CD4-positive, alpha-beta T cell treated with Interferon alpha-2 for 1 hour (primary cell): ENCODE measurements around the gene VPS50.
"Not testable (repeated sequence)": the region's sequence is repeated elsewhere in the genome, so short reads cannot be mapped to it uniquely, and the experiment has no call there.

Experiments
- DNase-seq, 2 donors: peaks; one replicate each; pipeline ENCODE4 v3.0.0-alpha.2; 2020 to 2022

VPS50 gene

GRCh38 chr7:93238748-93239147 lies 6.6 kb downstream of the VPS50 start:
- DNase-seq = no peak

DNA sequence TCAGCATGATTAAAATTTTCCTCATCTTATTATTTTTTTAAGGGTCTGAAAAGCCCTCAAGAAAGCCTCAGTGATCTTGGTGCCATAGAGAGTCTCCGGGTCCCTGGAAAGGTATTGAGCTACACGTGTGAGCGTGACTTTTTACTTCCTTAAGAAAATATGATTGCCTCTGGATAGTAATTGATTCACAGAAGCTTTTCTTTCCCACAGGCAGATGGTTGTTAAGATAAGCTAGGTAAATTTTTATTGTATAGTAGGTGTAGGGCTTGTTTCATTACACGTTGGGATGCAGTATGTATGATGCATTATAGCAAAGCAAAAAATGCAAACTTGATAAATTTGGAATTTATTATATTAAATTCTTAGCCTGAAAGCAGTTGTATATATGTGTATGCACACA lies 7.7 kb downstream of the VPS50 start:
- no peak for DNase-seq

- no peak for DNase-seq
These were observed 9.9 kb downstream of the VPS50 start for GRCh38 chr7:93242106-93242505.

GRCh38 chr7:93245525-93246432 lies 13.6 kb downstream of the VPS50 start:
- peak in 1 of 2 donors; percentile 56 for DNase-seq

- no peak for DNase-seq
These were observed 17.5 kb downstream of the VPS50 start for GRCh38 chr7:93249491-93250148.

- DNase-seq = no peak
These were observed 26.5 kb downstream of the VPS50 start for GRCh38 chr7:93258661-93259060.

- DNase-seq = no peak
These were observed 30.4 kb downstream of the VPS50 start for GRCh38 chr7:93262535-93262934.

DNA sequence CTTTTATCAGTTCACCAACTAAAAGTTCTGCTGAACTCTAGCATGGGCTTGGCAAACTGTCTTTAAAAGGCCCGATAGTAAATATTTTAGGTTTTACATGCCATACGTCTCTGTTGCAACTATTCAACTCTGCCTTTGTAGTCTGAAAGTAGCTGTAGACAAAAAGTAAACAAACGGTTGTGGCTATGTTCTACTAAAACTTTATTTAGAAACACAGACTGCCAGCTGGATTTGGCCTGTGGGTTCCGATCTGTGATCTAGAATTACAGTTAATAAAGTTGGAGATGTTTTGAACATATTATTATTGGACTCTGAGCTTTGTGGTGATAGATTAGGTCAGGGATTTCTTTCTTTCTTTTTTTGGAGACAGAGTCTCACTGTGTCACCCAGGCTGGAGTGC lies 33.1 kb downstream of the VPS50 start:
- no peak for DNase-seq

- DNase-seq = no peak
These were observed 47.4 kb downstream of the VPS50 start for GRCh38 chr7:93279541-93279940.

GRCh38 chr7:93284908-93285307 lies 52.7 kb downstream of the VPS50 start:
- no peak for DNase-seq

GRCh38 chr7:93293229-93293628 lies 61.1 kb downstream of the VPS50 start:
- DNase-seq = no peak

DNA sequence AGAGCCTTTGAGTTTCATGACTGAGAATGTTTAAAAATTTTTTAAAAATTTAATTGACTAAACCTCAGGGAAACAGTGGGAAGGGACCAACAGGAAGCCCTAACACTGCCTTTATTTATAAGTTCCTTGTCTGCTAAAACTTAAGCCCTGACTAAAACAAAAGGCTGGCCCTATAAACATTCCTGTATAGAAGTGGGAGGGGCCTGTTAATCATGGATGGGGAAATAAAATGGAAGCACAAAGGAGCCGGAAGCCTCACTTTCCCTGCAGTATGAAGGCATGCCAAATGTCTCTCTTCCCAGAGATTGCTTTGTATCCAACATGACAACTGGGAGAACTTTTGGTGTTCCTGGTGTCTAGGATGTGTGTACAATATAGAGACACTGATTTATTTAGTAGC lies 66.0 kb downstream of the VPS50 start:
- no peak for DNase-seq

- no peak for DNase-seq
These were observed 66.5 kb downstream of the VPS50 start for GRCh38 chr7:93298671-93299070.

- DNase-seq = no peak
These were observed 69.6 kb downstream of the VPS50 start for GRCh38 chr7:93301736-93302135.

GRCh38 chr7:93307131-93307660 lies 75.0 kb downstream of the VPS50 start:
- no peak for DNase-seq

GRCh38 chr7:93307943-93308342 lies 75.8 kb downstream of the VPS50 start:
- no peak for DNase-seq

GRCh38 chr7:93310346-93310745 lies 78.2 kb downstream of the VPS50 start:
- DNase-seq = no peak

DNA sequence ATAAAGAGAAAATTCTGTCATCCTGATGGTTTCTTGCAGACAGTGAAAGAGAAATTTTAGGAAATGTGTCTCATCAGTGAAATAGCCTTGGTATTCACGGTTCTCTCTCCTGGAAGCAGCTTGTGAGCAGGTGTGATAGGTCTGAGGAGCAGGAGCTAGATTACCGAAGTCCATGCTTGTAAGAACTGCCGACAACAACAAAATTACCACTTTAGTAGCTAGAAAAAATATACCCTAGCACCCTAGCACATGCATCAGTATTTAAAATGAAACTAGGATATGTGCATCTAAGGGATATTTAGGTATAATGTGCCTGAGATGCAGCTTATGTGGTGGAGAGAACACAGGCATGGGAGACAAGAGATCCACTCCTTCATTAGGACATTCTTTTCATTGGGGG lies 82.3 kb downstream of the VPS50 start:
- no peak for DNase-seq

DNA sequence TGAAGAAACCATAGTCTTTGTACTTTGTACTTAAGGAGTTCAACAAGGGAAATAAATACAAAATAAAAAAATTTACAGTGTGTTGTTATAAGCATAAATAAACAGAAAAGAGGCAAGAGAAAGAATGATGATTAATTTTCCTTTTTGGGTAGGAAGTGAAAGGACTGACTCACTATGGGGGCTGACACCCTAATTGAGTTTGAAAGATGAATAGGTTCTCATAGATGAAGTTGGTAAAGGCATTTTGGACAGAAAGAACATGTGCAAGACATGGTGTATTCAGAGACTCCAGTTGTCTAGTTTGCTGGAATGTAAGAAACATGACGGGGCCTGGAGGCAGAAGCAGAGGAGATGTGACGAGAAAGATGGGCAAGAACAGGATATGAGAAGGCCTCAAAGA lies 83.7 kb downstream of the VPS50 start:
- DNase-seq = no peak

- DNase-seq = no peak
These were observed 84.6 kb downstream of the VPS50 start for GRCh38 chr7:93316730-93317129.

DNA sequence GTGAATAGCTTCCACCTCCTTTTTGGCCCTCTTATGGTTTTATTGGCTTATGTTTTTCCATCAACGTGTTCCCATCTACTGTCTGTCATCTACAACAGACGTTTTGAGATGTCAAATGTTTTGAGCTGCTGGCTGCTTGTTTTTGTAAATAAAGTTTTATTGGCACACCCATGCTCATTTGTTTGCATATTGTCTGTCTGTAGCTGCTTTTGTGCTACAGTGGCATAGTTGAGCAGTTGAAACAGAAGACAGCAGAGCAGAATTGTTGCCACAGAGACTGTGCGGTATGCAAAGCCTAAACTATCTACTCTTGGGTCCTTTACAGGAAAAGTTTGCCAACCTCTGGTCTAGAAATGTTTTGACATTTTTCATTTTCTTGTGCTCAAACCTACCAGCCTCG lies 88.7 kb downstream of the VPS50 start:
- DNase-seq = no peak

GRCh38 chr7:93326291-93326690 lies 94.1 kb downstream of the VPS50 start:
- DNase-seq = not testable (repeated sequence)

DNA sequence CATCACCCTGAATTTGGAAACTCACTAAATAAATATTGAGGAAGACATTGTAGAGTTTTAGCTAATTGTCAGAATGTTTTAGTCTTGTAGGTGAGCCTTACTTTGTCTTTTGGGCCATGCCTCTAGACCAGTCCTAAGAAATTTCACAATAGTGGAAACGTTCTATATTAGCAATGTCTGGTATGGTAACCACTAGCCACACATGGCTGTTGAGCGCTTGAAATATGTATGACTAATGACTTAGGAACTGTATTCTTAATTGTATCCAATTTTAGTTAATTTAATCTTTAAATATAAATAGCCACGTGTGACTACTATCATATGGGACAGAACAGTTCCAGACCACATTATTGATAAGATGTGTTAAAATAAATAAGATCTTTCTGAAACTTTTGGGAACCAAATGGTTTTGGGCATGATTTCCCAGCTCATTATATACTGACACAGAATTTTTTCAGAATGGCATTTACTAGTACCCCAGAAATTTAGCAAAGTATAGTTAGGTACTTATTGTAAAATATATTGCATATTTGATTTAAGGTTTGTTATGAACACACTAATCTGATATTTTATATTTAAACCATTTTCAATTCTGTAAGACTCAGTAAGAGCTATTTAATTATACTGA lies 95.0 kb downstream of the VPS50 start:
- DNase-seq = no peak

GRCh38 chr7:93331706-93332105 lies 99.5 kb downstream of the VPS50 start:
- no peak for DNase-seq
